Nephron (organoid): ENCODE results near the gene CUBN.

Source experiments
- H3K27ac Mint-ChIP-seq, 3 experiments: 2 replicates each; pipeline ENCODE4 v1.8.0; 2020; ENCODE audit warnings: mixed read lengths in 3 of 3, mild to moderate bottlenecking in 2 of 3, moderate library complexity in 1 of 3
- H3K27me3 Mint-ChIP-seq: 2 replicates; pipeline ENCODE4 v1.8.0; 2021; ENCODE audit warnings: low read depth, mild to moderate bottlenecking, moderate library complexity, mixed read lengths
- H3K36me3 Mint-ChIP-seq: 2 replicates; pipeline ENCODE4 v1.8.0; 2020; ENCODE audit warnings: low read depth, mixed read lengths
- H3K4me1 Mint-ChIP-seq: 2 replicates; pipeline ENCODE4 v1.8.0; 2020; ENCODE audit warnings: mixed read lengths
- H3K4me3 Mint-ChIP-seq, 3 experiments: 2 replicates each; pipeline ENCODE4 v1.8.0; 2020; ENCODE audit warnings: mild to moderate bottlenecking in 3 of 3, mixed read lengths in 3 of 3, moderate library complexity in 2 of 3
- H3K9me3 Mint-ChIP-seq: 2 replicates; pipeline ENCODE4 v1.8.0; 2020; ENCODE audit warnings: mixed read lengths
- CTCF ChIP-seq, 3 experiments: fragments of 200-600 bp; sonication (generic); IDR thresholded peaks; one replicate each; pipeline ENCODE4 v1.5.0; 2021; ENCODE audit warnings: antibody characterized with exemption in 3 of 3; ENCODE audit not compliant: unreplicated experiment in 3 of 3

The CUBN gene

GRCh38 chr10:16816171-16816570, 313.4 kb downstream of the CUBN start:
- Mint-ChIP-seq H3K36me3 (peaks cover 7% of the 10 kb centered on the region), H3K9me3 (peaks cover 4% of the 10 kb centered on the region), H3K4me3 (peak overlapping the region; percentile 90 to 95 (median 93)), H3K27me3 (peaks cover 4% of the 10 kb centered on the region), H3K4me1 (peaks cover 18% of the 10 kb centered on the region), H3K27ac (peak overlapping the region in 2 of 3 experiments; percentile 36 to 67)
- TF ChIP-seq CTCF (IDR thresholded peaks at IDR 0.05; ENCODE audit: unreplicated experiment in 3 of 3), result no peak

GRCh38 chr10:16814012-16814411, 315.6 kb downstream of the CUBN start:
- no peak for TF ChIP-seq CTCF (IDR thresholded peaks at IDR 0.05; ENCODE audit: unreplicated experiment in 3 of 3)
- peaks cover 7% of the 10 kb centered on the region for H3K36me3 Mint-ChIP-seq
- no peak overlapping the region for H3K27ac Mint-ChIP-seq
- H3K4me3 Mint-ChIP-seq, result no peak overlapping the region
- peaks cover 18% of the 10 kb centered on the region for H3K4me1 Mint-ChIP-seq
- H3K27me3 Mint-ChIP-seq, result peaks cover 4% of the 10 kb centered on the region
- H3K9me3 Mint-ChIP-seq, result no peaks in the 10 kb centered on the region

- H3K36me3 Mint-ChIP-seq, result peaks cover 7% of the 10 kb centered on the region
- peaks cover 18% of the 10 kb centered on the region for H3K4me1 Mint-ChIP-seq
- no peak for TF ChIP-seq CTCF (IDR thresholded peaks at IDR 0.05; ENCODE audit: unreplicated experiment in 3 of 3)
- no peak overlapping the region for H3K4me3 Mint-ChIP-seq
- H3K27ac Mint-ChIP-seq, result no peak overlapping the region
- H3K9me3 Mint-ChIP-seq, result no peaks in the 10 kb centered on the region
- peaks cover 4% of the 10 kb centered on the region for H3K27me3 Mint-ChIP-seq
These were observed 316.9 kb downstream of the CUBN start for GRCh38 chr10:16812676-16813075.

GRCh38 chr10:16811765-16812164, 317.8 kb downstream of the CUBN start:
- H3K4me3 Mint-ChIP-seq, result peak overlapping the region in 1 of 3 experiments; percentile 10
- TF ChIP-seq CTCF (IDR thresholded peaks at IDR 0.05; ENCODE audit: unreplicated experiment in 3 of 3), result no peak
- H3K4me1 Mint-ChIP-seq, result peaks cover 18% of the 10 kb centered on the region
- no peaks in the 10 kb centered on the region for H3K27me3 Mint-ChIP-seq
- no peaks in the 10 kb centered on the region for H3K9me3 Mint-ChIP-seq
- H3K27ac Mint-ChIP-seq, result no peak overlapping the region
- peaks cover 14% of the 10 kb centered on the region for H3K36me3 Mint-ChIP-seq

DNA sequence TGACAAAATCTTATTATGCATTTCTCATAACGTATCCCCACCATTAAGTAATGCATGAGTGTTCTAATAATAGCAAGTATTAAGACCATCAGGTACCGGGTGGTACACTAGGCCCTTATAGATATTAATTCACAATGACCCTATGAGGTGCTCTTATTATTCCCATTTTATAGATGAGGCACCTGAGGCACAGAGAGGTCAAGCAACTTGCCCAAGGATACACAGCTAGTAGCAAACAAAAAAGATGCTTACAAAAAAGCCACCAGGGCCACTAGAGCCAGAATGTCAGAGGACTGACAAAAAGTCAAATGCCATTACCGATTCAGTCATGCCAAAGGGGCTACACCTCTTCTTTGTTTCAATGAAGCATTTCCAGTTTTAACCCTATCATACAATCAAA, 318.3 kb downstream of the CUBN start:
- Mint-ChIP-seq H3K27ac (no peak overlapping the region), H3K9me3 (no peaks in the 10 kb centered on the region), H3K27me3 (no peaks in the 10 kb centered on the region), H3K4me3 (no peak overlapping the region), H3K4me1 (peaks cover 16% of the 10 kb centered on the region), H3K36me3 (peaks cover 14% of the 10 kb centered on the region)
- TF ChIP-seq CTCF (IDR thresholded peaks at IDR 0.05; ENCODE audit: unreplicated experiment in 3 of 3), result no peak

- H3K4me3 Mint-ChIP-seq, result no peak overlapping the region
- no peaks in the 10 kb centered on the region for H3K9me3 Mint-ChIP-seq
- peak in 1 of 3 experiments; percentile 35 for TF ChIP-seq CTCF (IDR thresholded peaks at IDR 0.05; ENCODE audit: unreplicated experiment in 3 of 3)
- H3K36me3 Mint-ChIP-seq, result peaks cover 15% of the 10 kb centered on the region
- no peak overlapping the region for H3K27ac Mint-ChIP-seq
- H3K4me1 Mint-ChIP-seq, result peaks cover 4% of the 10 kb centered on the region
- H3K27me3 Mint-ChIP-seq, result no peaks in the 10 kb centered on the region
These were observed 320.4 kb downstream of the CUBN start for GRCh38 chr10:16809074-16809718.
